Activated B cell treated with CpG ODN at 0.5 μM for 24 hours (primary cell): ENCODE results near the gene ZBTB37. TPM values are rescaled to one million over a fixed set of nuclear protein-coding genes. Genes with fewer than 3 reads are reported as not detected.

Source experiments
- ATAC-seq: fragments of 200-7000 bp; cut with Tn5 transposase; one replicate; pipeline ENCODE4 v1.10.0; 2021; ENCODE audit warnings: low read depth, mild to moderate bottlenecking, moderate library complexity
- CTCF ChIA-PET: fragments of 350-600 bp; sonication (Branson Sonifier 250); formaldehyde crosslinking; loops from one replicate; lab custom pipeline; 2021; ENCODE audit warnings: antibody characterized with exemption; lab: Charles Lee
- POLR2A ChIA-PET: fragments of 350-600 bp; sonication (Branson Sonifier 250); formaldehyde crosslinking; loops from one replicate; lab custom pipeline; 2021; ENCODE audit warnings: antibody characterized with exemption; lab: Charles Lee
- DNase-seq: peaks from one replicate; pipeline ENCODE4 v3.0.0; 2022
- H3K27ac Mint-ChIP-seq: one replicate; pipeline ENCODE4 v1.8.0; 2020; ENCODE audit warnings: mixed read lengths
- H3K27me3 Mint-ChIP-seq: one replicate; pipeline ENCODE4 v1.8.0; 2021; ENCODE audit warnings: mixed read lengths
- H3K36me3 Mint-ChIP-seq: one replicate; pipeline ENCODE4 v1.8.0; 2021; ENCODE audit warnings: low read depth, mixed read lengths
- H3K4me1 Mint-ChIP-seq: one replicate; pipeline ENCODE4 v1.8.0; 2021; ENCODE audit warnings: mixed read lengths
- H3K4me3 Mint-ChIP-seq: one replicate; pipeline ENCODE4 v1.8.0; 2020; ENCODE audit warnings: mild to moderate bottlenecking, mixed read lengths
- H3K9me3 Mint-ChIP-seq: one replicate; pipeline ENCODE4 v1.8.0; 2020; ENCODE audit warnings: mixed read lengths
- CTCF ChIP-seq: fragments of 200-600 bp; IDR thresholded peaks from one replicate; pipeline ENCODE4 v1.8.0; 2022; ENCODE audit warnings: antibody characterized with exemption, mild to moderate bottlenecking
- intact Hi-C: fragments of 100-400 bp; cut with micrococcal nuclease; formaldehyde crosslinking; loops from one replicate; pipeline ENCODE4 v1.15.1; 2024
- total RNA-seq: library from RNA; stranded (reverse); gene quantifications from 2 replicates; pipeline ENCODE4 v1.2.3, GENCODE V29; 2022

ZBTB37 gene
- 21.1 and 24.6 TPM in 2 replicates for total RNA-seq

GRCh38 chr1:173868266-173869020, at the start of gene ZBTB37:
Gene ZBTB37, plus strand, starts transcription at chr1:173868380. Its CDS starts 1,846 bp downstream, at chr1:173870226.
- CTCF ChIA-PET: interaction anchor here (1.1 kb wide), 1 partner anchor 439 kb away, joined by 3 read pairs; no protein-coding TSS in a partner anchor
- peaks cover 69% of the 10 kb centered on the region for H3K36me3 Mint-ChIP-seq
- H3K27me3 Mint-ChIP-seq: no peaks in the 10 kb centered on the region
- TF ChIP-seq CTCF: no peak
- H3K4me1 Mint-ChIP-seq: peaks cover 79% of the 10 kb centered on the region
- no peaks in the 10 kb centered on the region for H3K9me3 Mint-ChIP-seq
- H3K27ac Mint-ChIP-seq: peak within 1 kb of the TSS; percentile 97
- peak within 1 kb of the TSS; percentile 97 for H3K4me3 Mint-ChIP-seq
- POLR2A ChIA-PET: interaction anchor here (0.6 to 3.1 kb wide), 50 partner anchors 8 to 1688 kb away, joined by 3 to 49 read pairs (median 4); partner anchors contain the start of genes CACYBP, CENPL, DARS2 and KLHL20
- DNase-seq: peak; percentile 92
- peak; percentile 63 for ATAC-seq
- intact Hi-C loops: loop anchor here (1.0 to 10.0 kb wide), 11 partner anchors 44 to 1335 kb away; partner anchors contain the start of genes CACYBP, CENPL, DARS2 and KLHL20

GRCh38 chr1:173818459-173818858, 49.7 kb upstream of the ZBTB37 start:
- no peak for TF ChIP-seq CTCF
- DNase-seq (no peak), ATAC-seq (no peak)
- H3K9me3 Mint-ChIP-seq: no peaks in the 10 kb centered on the region
- ChIA-PET POLR2A (no interaction called here), CTCF (interaction anchor here (0.9 kb wide), 1 partner anchor 9 kb away, joined by 3 read pairs; no protein-coding TSS in a partner anchor)
- no peaks in the 10 kb centered on the region for H3K27me3 Mint-ChIP-seq
- H3K4me1 Mint-ChIP-seq: peaks cover 14% of the 10 kb centered on the region
- H3K27ac Mint-ChIP-seq: no peak overlapping the region
- intact Hi-C loops: no loop called here
- no peak overlapping the region for H3K4me3 Mint-ChIP-seq
- H3K36me3 Mint-ChIP-seq: peaks cover 11% of the 10 kb centered on the region

- ATAC-seq (no peak), DNase-seq (no peak)
- Mint-ChIP-seq H3K4me1 (peaks cover 20% of the 10 kb centered on the region), H3K4me3 (no peak overlapping the region), H3K36me3 (peaks cover 22% of the 10 kb centered on the region), H3K27ac (no peak overlapping the region), H3K9me3 (no peaks in the 10 kb centered on the region), H3K27me3 (no peaks in the 10 kb centered on the region)
- TF ChIP-seq CTCF: no peak
- ChIA-PET POLR2A (no interaction called here), CTCF (no interaction called here)
- intact Hi-C loops: loop anchor here (5.0 to 10.0 kb wide), 2 partner anchors 564 to 923 kb away; no protein-coding TSS in a partner anchor
Observed at GRCh38 chr1:173821680-173822079, 46.5 kb upstream of the ZBTB37 start.

GRCh38 chr1:173823781-173824314, 44.3 kb upstream of the ZBTB37 start:
- TF ChIP-seq CTCF: no peak
- DNase-seq (no peak), ATAC-seq (peak; percentile 36)
- H3K9me3 Mint-ChIP-seq: no peaks in the 10 kb centered on the region
- no peaks in the 10 kb centered on the region for H3K27me3 Mint-ChIP-seq
- peak overlapping the region; percentile 97 for H3K27ac Mint-ChIP-seq
- H3K4me1 Mint-ChIP-seq: peaks cover 28% of the 10 kb centered on the region
- H3K4me3 Mint-ChIP-seq: peak overlapping the region; percentile 95
- CTCF ChIA-PET: interaction anchor here (0.6 to 3.1 kb wide), 5 partner anchors 393 to 1079 kb away, joined by 3 to 32 read pairs (median 8); no protein-coding TSS in a partner anchor
- intact Hi-C loops: loop anchor here (1.0 to 10.0 kb wide), 13 partner anchors 44 to 1292 kb away; partner anchors contain the start of genes CACYBP, KLHL20, PRDX6 and RABGAP1L
- peaks cover 22% of the 10 kb centered on the region for H3K36me3 Mint-ChIP-seq
- POLR2A ChIA-PET: interaction anchor here (0.6 to 3.6 kb wide), 17 partner anchors 38 to 1291 kb away, joined by 3 to 49 read pairs (median 5); partner anchors contain the start of genes GAS5, KLHL20, PRDX6 and RC3H1
